GM12878 (cell line): ENCODE measurements around the gene LBX1. TPM values are rescaled to one million over a fixed set of nuclear protein-coding genes. Genes with fewer than 3 reads are reported as not detected.

Experiments
- ATAC-seq: fragments of 200-7000 bp; cut with Tn5 transposase; 3 replicates; pipeline ENCODE4 v1.9.1; 2020; ENCODE audit warnings: mild to moderate bottlenecking, moderate library complexity
- BruUV-seq: library from RNA; stranded (reverse); fragments of 400-500 nt; replicated peaks from 2 replicates; lab custom pipeline; 2021; lab: Mats Ljungman, UMichigan
- CTCF ChIA-PET: fragments of 300-600 bp; sonication (Branson Sonifier 250); formaldehyde crosslinking; extraction: SDS; loops from one replicate; lab custom pipeline; 2021; ENCODE audit warnings: inconsistent platforms; lab: Yijun Ruan, JAX
- POLR2A ChIA-PET: fragments of 350-600 bp; formaldehyde crosslinking; extraction: SDS; loops from one replicate; lab custom pipeline; 2021; ENCODE audit warnings: inconsistent platforms; lab: Charles Lee
- RAD21 ChIA-PET: fragments of 300-600 bp; sonication (Branson Sonifier 250); formaldehyde crosslinking; loops from one replicate; lab custom pipeline; 2023; ENCODE audit warnings: antibody characterized with exemption; ENCODE audit not compliant: unreplicated experiment; lab: Charles Lee
- SMC1A ChIA-PET: fragments of 300-600 bp; sonication (Branson Sonifier 250); formaldehyde crosslinking; loops from one replicate; lab custom pipeline; 2023; ENCODE audit not compliant: unreplicated experiment, uncharacterized antibody; lab: Charles Lee
- DNase-seq: peaks from one replicate; pipeline ENCODE4 v3.0.0-alpha.2; 2011; ENCODE audit warnings: low read depth, low spot score
- FAIRE-seq: peaks from 3 replicates; lab custom pipeline; 2011; peaks lifted over from hg19 to GRCh38; lab: Jason Lieb, UNC
- H2AFZ ChIP-seq: 2 replicates; pipeline ENCODE4 v1.6.0; 2011; ENCODE audit warnings: low read depth, low read length, control low read depth; ENCODE audit not compliant: control insufficient read depth
- H3K27ac ChIP-seq: 2 replicates; pipeline ENCODE4 v1.5.1; 2011; ENCODE audit warnings: control low read depth; ENCODE audit not compliant: control insufficient read depth, insufficient read depth
- H3K27me3 ChIP-seq, 2 experiments: replicated peaks in 1 of 2; 2 replicates each; pipeline versions ENCODE4 v1.6.0 to v1.6.1; 2011; ENCODE audit warnings: low read length in 1 of 2; ENCODE audit not compliant: control insufficient read depth in 2 of 2, insufficient read depth in 2 of 2
- H3K36me3 ChIP-seq, 2 experiments: 2 replicates each; pipeline ENCODE4 v1.5.1; 2011; ENCODE audit warnings: low read length in 1 of 2; ENCODE audit not compliant: control insufficient read depth in 2 of 2, insufficient read depth in 2 of 2
- H3K4me1 ChIP-seq: 2 replicates; pipeline ENCODE4 v1.6.1; 2011; ENCODE audit warnings: mild to moderate bottlenecking, low read length, moderate library complexity, mixed read lengths; ENCODE audit not compliant: control insufficient read depth, insufficient read depth
- H3K4me2 ChIP-seq: 2 replicates; pipeline ENCODE4 v1.6.0; 2011; ENCODE audit warnings: control low read depth; ENCODE audit not compliant: control insufficient read depth, insufficient read depth
- H3K4me3 ChIP-seq: fragments of 200-600 bp; sonication (generic); 2 replicates; pipeline ENCODE4 v1.5.1; 2016
- H3K79me2 ChIP-seq: 2 replicates; pipeline ENCODE4 v1.6.0; 2011; ENCODE audit warnings: low read length; ENCODE audit not compliant: control insufficient read depth, insufficient read depth
- H3K9ac ChIP-seq: 2 replicates; pipeline ENCODE4 v1.8.0; 2011; ENCODE audit warnings: low read length, control low read depth, mixed read lengths; ENCODE audit not compliant: control insufficient read depth, insufficient read depth
- H3K9me3 ChIP-seq: replicated peaks from 3 replicates; pipeline ENCODE4 v1.5.1; 2011; ENCODE audit warnings: mild to moderate bottlenecking, low read length; ENCODE audit not compliant: control insufficient read depth, insufficient read depth
- H4K20me1 ChIP-seq: 2 replicates; pipeline ENCODE4 v1.6.0; 2011; ENCODE audit not compliant: control insufficient read depth, insufficient read depth
- EZH2 ChIP-seq: IDR thresholded peaks from 2 replicates; pipeline ENCODE4 v1.6.1; 2012; ENCODE audit warnings: low read depth, mild to moderate bottlenecking, control low read depth, inconsistent platforms, low read length, borderline replicate concordance; ENCODE audit not compliant: control insufficient read depth
- HCFC1 ChIP-seq: fragments of 150-350 bp; IDR thresholded peaks from 2 replicates; pipeline ENCODE4 v1.6.1; 2014; ENCODE audit warnings: low read length
- NR2C2 ChIP-seq: IDR thresholded peaks from 2 replicates; pipeline ENCODE4 v1.6.1; 2011; ENCODE audit warnings: borderline replicate concordance, low read depth; ENCODE audit not compliant: control insufficient read depth, insufficient read length
- SUZ12 ChIP-seq: fragments of 200-600 bp; sonication (generic); IDR thresholded peaks from one replicate; pipeline ENCODE4 v1.6.1; 2018; ENCODE audit warnings: antibody characterized with exemption, mild to moderate bottlenecking; ENCODE audit not compliant: unreplicated experiment
- TCF12 ChIP-seq: IDR thresholded peaks from 2 replicates; pipeline ENCODE4 v1.6.1; 2011; ENCODE audit warnings: low read depth, mild to moderate bottlenecking, low read length
- WGBS: methylation state at CpG from one replicate; pipeline ENCODE4 v1.1.6; 2016; ENCODE audit warnings: low lambda C conversion rate; ENCODE audit not compliant: insufficient replicate concordance, insufficient coverage; ENCODE audit errors: missing lambda C conversion rate; 5-methylcytosine and 5-hydroxymethylcytosine counted together
- in situ Hi-C: fragments of 300-500 bp; cut with MboI; formaldehyde crosslinking; loops from 9 replicates; pipeline ENCODE4 v1.14.3; 2018; ENCODE audit warnings: mixed read lengths
- intact Hi-C: fragments of 100-400 bp; cut with micrococcal nuclease; formaldehyde crosslinking; loops from one replicate; pipeline ENCODE4 v1.14.2; 2022; ENCODE audit not compliant: unreplicated experiment
- polyA plus RNA-seq, 11 experiments: library from polyadenylated mRNA; depleted of rRNA in 4 of 11; unstranded in 6 of 11; stranded (reverse) in 5 of 11; fragments of >200 nt; fragmentation: Nextera tagmentation in 4 of 11; fragmentation: Illumina TruSeq in 1 of 11; extraction: Ambion mirVana in 4 of 11; extraction: Trizol in 1 of 11; gene quantifications; 1 replicate in 1 of 11; 2 replicates in 10 of 11; pipeline versions ENCODE4 v1.2.1 to v1.2.3, GENCODE V29; 2011 to 2016; ENCODE audit warnings: inconsistent platforms in 2 of 11, missing spikeins in 2 of 11, low read depth in 1 of 11
- total RNA-seq, 4 experiments: library from RNA; depleted of rRNA in 3 of 4; stranded (reverse); fragments of >200 nt in 3 of 4; fragmentation: Illumina TruSeq in 1 of 4; extraction: Trizol in 1 of 4; gene quantifications; 2 replicates each; pipeline versions ENCODE4 v1.2.1 to v1.2.3, GENCODE V29; 2013 to 2021
- TF ChIP-seq, protein P1 (sequence below): IDR thresholded peaks from 2 replicates; pipeline ENCODE4 v1.6.1; 2012; ENCODE audit warnings: low read length, inconsistent platforms

LBX1 gene
- total and polyA plus RNA-seq, 10 of the 15 experiments (the other 5 are each of a cell fraction or from before 2014, with no cell fraction given), result not detected

DNA sequence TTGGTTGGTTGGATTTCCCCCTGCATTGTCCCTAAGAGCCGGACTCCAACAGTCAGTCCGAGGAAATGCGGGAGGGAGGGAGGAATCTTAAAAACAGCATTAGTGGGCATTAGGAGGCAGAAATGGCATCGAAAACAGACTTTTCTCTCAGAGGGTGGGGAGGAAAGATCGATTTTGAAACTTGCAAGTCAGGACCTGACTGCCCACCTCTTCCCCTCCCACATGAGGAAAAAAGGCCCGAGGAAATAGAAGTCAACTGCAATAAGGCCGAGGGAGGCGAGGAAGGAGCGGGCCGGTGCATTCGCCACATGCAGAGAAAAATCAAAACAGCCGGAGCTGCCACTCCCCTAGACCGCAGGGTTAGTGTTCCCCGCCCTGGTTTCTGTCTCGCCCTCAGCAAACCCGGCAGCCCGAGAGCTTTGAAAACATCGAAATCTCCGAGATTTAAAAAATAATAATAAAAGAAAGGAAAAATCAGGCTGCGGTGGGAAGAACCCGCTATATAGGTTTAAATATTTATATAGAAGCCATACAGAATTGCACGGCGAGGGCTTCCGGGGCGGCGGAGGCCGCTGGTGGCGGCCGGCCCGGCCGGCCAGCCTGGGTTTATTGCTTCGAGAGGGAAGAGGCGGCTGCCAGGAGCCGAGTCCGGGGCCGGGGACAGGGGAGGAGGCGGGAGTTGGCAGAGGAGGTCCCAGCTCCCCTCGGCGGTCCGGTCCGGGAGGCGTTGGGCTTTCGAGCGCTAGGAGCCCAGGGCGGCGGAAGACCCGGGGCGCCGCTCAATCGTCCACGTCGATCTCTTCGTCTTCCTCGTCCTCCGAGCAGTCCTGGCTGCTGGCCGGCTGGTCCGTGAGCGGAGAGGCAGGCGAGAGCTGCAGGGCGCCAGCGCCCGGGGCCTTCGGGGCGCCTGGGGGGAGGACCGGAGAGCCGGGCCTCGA, 2.5 kb downstream of the LBX1 start:
- intact Hi-C loops, result no loop called here
- SMC1A ChIA-PET, result no interaction called here
- TF ChIP-seq HCFC1 (no peak), NR2C2 (no peak), TCF12 (no peak), EZH2 (peak; percentile 90; the same call in 1 of the 2 replicates), SUZ12 (peak; percentile 42)
- TF ChIP-seq, protein P1, sequence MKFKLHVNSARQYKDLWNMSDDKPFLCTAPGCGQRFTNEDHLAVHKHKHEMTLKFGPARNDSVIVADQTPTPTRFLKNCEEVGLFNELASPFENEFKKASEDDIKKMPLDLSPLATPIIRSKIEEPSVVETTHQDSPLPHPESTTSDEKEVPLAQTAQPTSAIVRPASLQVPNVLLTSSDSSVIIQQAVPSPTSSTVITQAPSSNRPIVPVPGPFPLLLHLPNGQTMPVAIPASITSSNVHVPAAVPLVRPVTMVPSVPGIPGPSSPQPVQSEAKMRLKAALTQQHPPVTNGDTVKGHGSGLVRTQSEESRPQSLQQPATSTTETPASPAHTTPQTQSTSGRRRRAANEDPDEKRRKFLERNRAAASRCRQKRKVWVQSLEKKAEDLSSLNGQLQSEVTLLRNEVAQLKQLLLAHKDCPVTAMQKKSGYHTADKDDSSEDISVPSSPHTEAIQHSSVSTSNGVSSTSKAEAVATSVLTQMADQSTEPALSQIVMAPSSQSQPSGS, result no peak
- TF ChIP-seq, all 136 proteins: peak for 2
- no TSS peak for BruUV-seq
- no peak overlapping the region for H3K4me3 ChIP-seq
- ChIA-PET RAD21 (no interaction called here), POLR2A (no interaction called here), CTCF (no interaction called here)
- H3K9me3 ChIP-seq, result no peaks in the 10 kb centered on the region; the same call in 2 of the 3 replicates
- H2AFZ ChIP-seq, result no peak overlapping the region
- H3K79me2 ChIP-seq, result no peaks in the 10 kb centered on the region
- 0 out of 2 replicates have a peak overlapping the region, but pooled peaks have one; percentile 9 for H3K4me2 ChIP-seq
- ATAC-seq (no peak), FAIRE-seq (no peak), DNase-seq (no peak)
- H3K4me1 ChIP-seq, result no peaks in the 10 kb centered on the region
- WGBS, result 41% methylated on average over 51 of the region's 67 CpGs
- H4K20me1 ChIP-seq, result no peaks in the 10 kb centered on the region
- H3K36me3 ChIP-seq, result no peaks in the 10 kb centered on the region
- H3K9ac ChIP-seq, result no peak overlapping the region
- in situ Hi-C loops, result no loop called here
- peaks cover 31 to 47% of the 10 kb centered on the region in 2 experiments for H3K27me3 ChIP-seq
- H3K27ac ChIP-seq, result no peak overlapping the region
